H1 (cell line): ENCODE data around the gene SDHAF2. TPM values are rescaled to one million over a fixed set of nuclear protein-coding genes. Genes with fewer than 3 reads are reported as not detected.

Experiments used
- POLR2A ChIP-seq, 2 experiments: IDR thresholded peaks; 1 replicate in 1 of 2; 2 replicates in 1 of 2; pipeline ENCODE4 v1.6.1; 2011; ENCODE audit warnings: low read depth in 2 of 2, low read length in 2 of 2, mild to moderate bottlenecking in 2 of 2; ENCODE audit errors: control extremely low read depth in 1 of 2
- SP2 ChIP-seq: IDR thresholded peaks from 2 replicates; pipeline ENCODE4 v1.6.1; 2012; ENCODE audit warnings: mild to moderate bottlenecking, low read length, inconsistent platforms
- TCF12 ChIP-seq: IDR thresholded peaks from 2 replicates; pipeline ENCODE4 v1.6.1; 2011; ENCODE audit warnings: low read depth, mild to moderate bottlenecking, low read length
- USF2 ChIP-seq: IDR thresholded peaks from 2 replicates; pipeline ENCODE4 v1.6.1; 2011; ENCODE audit warnings: low read length, improper control_type of control experiment
- polyA plus RNA-seq, 7 experiments: library from polyadenylated mRNA; depleted of rRNA in 3 of 7; stranded (reverse) in 5 of 7; unstranded in 2 of 7; fragments of >200 nt in 5 of 7; fragments of 200-250 nt in 2 of 7; gene quantifications; 1 replicate in 5 of 7; 2 replicates in 1 of 7; 4 replicates in 1 of 7; pipeline versions ENCODE4 v1.2.1 to v1.2.3, GENCODE V29; 2011 to 2013; ENCODE audit warnings: missing spikeins in 2 of 7, mixed read lengths in 2 of 7
- total RNA-seq: library from RNA; stranded (reverse); fragmentation: NEBNext Ultra II Directional; extraction: Animal tissue kit (Norgen Biotek cat#: 25700); gene quantifications from 2 replicates; pipeline ENCODE4 v1.2.1, GENCODE V29; 2021

The SDHAF2 gene
- total and polyA plus RNA-seq, 2 of the 8 experiments (the other 6 are each of a cell fraction or from before 2014, with no cell fraction given) = 41.0 to 114 TPM

GRCh38 chr11:61418136-61418535 lies 11.8 kb upstream of the SDHAF2 start (continued):
- TF ChIP-seq SP2 (no peak), USF2 (no peak), TCF12 (no peak), POLR2A (IDR thresholded peaks at IDR 0.05; ENCODE audit: control extremely low read depth in 1 of 2, low read depth in 2 of 2, low read length in 2 of 2) (no peak)
